NCI-H526 (cell line): Measurements from ENCODE around the gene NAA80.
"Not testable (repeated sequence)": the region's sequence is repeated elsewhere in the genome, so short reads cannot be mapped to it uniquely, and the experiment has no call there.

Source experiments
- DNase-seq, 2 experiments: peaks; one replicate each; lab custom pipeline; 2025; lab: John Stamatoyannopoulos, UW

NAA80 gene

DNA sequence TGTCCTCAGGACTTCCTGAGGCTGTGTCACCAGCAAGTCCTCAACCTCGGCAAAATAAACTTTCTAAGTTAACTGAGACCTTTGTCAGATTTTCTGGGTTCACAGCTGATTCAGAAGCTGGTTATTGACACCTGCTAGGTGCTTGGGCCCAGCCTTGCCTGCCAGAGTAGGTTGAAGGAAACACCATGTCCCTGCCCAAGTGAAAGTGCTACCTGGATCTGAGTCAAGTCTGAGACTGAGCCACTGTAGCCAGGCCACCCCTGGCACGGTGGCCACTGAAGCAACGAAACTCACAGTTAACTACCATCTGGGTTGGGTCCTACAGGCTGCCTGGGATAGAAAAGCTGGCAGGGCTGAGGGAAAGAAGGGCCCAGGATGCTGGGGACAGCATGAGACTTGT lies 15.1 kb upstream of the NAA80 start:
- DNase-seq, result no peak

DNA sequence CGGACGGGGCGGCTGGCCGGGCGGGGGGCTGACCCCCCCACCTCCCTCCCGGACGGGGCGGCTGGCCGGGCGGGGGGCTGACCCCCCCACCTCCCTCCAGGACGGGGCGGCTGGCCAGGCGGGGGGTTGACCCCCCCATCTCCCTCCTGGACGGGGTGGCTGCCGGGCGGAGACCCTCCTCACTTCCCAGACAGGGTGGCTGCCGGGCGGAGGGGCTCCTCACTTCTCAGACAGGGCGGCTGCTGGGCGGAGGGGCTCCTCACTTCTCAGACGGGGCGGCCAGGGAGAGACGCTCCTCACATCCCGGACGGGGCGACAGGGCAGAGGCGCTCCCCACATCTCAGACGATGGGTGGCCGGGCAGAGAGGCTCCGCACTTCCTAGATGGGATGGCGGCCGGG lies 12.8 kb upstream of the NAA80 start:
- not testable (repeated sequence) for DNase-seq

DNA sequence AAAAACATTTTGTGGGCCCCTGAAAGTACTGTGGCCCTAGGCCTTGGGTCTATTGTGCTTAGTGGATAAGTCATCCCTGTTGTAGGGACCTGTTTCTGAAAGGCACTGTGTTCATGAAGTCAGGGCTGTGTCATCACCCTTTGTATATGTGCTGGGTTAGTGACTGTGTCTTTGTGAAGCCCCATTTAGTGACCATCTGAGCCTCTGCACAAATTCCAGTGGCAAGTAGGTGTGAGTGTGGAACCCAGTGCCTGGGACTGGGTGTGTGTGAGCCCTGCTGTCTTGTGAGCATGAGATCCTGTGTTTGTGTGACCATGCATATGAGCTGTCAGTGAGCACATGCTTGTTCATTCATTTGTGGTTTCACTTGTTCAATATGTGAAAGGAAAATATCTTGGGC lies 5.4 kb upstream of the NAA80 start:
- DNase-seq, result no peak

DNA sequence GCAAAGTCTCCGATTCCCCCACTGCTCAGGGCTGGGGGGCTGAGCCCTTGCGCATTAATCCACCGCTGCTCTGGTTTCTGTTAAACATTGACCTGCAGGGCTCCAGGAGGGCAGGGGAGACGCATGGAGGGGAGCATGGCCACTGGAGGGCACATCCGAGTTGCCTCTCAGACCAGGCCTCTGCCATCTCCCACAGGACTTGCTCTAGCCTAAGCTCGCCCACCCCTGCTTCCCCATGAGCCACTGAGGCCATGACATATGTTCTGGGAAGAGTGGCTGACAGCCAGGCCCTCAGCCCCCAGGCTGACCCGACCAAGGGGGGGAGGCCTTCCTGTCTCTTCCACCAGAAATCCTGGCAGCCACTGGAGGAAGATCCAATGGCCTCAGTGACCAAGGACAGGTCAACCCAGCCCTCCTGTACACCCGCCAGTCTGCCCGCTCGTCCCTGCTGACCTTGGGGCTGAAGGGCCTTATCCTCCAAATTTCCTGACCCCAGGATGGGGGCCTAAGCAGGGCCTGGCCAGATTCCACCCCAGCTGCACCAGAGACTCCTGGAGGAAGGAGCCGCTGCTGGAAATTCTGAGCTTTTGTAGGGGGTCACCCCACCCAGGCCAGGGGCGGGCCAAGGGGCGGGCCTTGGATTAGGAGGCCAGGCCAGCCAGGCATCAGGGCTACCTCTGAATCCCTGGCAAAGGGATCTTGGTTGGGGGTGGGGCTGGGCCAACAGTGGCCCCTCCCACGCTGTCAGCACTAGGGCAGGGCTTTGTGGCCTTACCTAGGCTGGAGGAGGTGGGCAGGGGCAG lies 4.0 kb upstream of the NAA80 start, which contains the start of gene HYAL1:
TSS of gene HYAL1 (minus strand) at position 562 of the 803 bp plus-strand sequence. CDS start 618 bp downstream, outside the sequence.
- DNase-seq, result no peak

DNA sequence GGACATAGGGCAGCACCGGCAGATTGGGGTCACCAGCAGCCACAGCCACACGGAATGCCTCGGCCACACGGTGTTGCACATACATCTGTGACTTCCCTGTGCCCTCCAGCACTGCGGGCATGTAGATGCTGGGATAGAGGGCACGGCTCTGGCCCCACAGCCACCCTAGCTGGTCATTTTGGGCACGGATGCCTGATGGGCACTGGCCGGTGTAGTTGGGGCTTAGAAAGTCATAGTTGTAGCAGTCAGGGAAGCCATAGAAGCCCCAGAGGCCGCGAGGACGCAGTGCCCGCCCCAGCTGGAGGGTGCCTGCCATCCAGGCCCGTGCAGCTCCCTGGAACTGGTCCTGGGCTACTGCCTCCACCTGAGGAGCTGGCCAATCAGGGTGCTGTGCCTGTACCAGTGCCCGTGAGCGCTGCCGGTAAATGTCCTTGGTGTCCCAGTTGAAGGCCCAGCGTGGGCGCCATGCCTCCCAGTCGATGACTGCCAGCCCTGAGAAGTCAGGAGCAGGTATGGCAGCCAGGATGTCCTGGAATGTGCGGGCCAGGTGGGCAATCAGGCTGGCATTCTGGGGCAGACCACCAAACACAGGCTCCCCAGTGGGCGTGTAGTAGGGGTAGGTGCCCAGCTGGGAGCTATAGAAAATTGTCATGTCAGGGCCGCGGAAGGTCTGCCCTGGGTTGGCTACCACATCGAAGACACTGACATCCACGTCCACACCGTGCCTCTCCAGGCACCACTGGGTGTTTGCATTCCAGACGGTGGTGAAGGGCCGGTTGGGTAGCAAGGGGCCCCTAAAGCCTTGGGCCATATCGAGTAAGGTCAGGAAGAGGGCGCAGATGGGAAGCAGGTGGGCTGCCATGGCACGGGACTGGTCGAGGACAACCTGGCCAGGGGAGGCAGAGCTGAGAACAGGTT lies 3.1 kb upstream of the NAA80 start:
- DNase-seq, result no peak

DNA sequence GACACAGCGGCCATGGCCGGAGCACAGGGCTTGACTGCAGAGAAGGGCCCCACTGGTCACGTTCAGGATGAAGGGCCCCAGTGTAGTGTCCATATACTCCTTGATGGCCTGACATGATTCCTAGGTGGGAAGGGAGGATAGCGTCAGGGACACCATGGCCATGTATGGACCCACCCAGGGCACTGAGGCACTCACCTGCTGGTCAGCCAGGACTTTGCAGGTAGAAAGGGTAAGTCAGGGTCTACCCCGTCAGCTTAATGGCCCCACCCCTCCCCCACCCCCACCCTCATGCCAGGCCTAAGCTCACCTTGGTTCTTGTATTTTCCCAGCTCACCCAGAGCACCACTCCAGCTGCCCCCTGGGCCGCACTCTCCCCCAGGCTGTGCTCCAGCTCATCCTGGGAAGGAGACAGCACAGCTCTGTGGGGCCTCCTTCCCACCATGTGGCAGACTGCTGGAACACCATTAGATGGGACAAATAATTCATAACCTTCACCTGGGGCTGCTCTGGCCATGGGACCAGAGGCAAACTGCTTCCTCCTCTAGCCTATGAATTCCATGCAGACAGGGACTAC lies 1.6 kb upstream of the NAA80 start:
- DNase-seq, result no peak

DNA sequence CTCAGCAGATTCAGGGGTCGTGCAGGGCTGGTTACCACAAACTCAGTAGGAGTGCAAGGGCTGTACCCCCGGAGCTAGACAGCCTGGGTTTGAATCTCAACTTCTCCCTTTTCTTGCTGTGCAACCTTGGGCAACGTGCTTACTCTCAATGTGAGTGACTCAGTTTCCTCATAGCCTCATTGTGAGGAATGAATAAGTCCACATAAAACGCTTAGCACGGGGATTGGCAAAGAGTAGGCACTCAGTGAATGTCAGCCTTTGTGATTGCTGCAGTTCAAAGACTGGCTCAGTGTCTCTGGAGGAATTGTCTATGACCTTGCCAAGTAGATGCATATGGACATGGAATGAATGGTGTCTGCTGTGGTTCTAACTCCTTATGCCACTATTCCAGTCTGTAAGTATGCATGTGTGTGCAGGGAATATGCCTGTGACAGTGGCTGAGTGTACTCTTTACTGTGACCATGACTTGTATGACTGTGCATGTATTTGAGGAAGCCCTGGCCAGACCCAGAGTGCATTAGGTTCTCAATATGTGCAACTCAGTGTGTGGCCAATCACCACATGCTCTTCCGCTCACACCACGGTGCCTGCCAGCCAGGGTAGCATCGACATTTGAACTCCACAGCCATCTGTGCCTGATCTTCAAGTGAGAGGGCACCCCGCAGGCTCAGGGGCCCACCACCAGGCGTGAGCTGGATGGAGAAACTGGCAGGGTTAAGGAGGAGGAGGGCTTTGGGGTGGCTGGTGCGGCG lies 900 bp upstream of the NAA80 start:
- DNase-seq, result no peak

DNA sequence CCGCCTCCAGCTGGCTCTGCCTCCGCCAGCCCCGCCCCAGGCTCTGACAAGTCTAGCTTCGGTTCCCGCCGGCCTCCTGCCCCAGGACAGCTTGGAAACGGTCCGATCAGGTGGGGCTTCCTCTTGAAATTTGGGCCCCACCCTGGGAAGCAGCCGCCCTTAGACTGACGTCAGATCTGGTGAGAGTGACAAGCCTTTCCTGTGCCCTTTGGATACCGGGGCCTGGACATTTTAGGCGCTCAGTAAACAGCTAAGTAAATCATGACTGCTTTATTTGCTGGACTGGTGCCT lies 378 bp upstream of the NAA80 start:
- DNase-seq, result no peak

DNA sequence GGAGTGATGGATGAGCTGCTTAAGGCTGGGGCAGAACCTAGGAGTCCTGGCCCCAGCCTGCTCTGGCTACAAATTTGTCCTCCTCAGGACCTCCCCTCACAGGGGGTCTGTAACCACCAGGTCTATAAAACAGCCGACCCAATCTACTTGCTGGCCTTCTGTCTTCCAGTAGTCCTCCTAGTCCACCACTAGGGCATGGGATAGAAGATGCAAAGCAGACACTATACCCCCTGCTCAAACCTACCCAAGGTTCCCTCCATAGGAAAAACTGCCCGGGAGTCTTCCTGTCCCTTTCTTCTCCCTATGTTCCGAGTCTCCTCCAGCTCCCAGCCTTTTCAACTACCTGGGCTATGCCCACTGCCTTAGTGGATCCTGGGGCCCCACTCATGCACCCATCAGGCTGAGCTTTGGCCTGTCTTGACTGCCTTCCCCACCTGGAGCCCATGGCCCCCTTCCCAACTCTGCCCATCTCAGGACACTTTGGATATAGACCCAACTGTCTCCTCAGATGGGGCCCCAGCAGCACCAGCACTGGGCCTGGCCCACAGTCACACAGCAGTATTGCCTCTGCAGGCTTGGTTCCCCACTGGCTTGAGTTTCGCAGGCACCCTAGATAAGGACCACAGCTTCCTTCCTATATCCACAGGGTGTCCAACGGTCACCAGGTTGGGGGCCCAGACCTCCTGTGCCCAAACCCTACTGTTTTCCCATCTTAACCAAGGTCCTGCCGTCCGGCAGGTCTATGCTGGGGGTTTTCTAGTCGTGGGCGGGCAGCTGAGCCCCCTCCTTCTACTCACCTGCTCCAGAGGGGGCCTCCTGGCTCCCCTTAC lies 1.1 kb downstream of the NAA80 start:
- DNase-seq, result peak in 1 of 2 experiments; percentile 31

DNA sequence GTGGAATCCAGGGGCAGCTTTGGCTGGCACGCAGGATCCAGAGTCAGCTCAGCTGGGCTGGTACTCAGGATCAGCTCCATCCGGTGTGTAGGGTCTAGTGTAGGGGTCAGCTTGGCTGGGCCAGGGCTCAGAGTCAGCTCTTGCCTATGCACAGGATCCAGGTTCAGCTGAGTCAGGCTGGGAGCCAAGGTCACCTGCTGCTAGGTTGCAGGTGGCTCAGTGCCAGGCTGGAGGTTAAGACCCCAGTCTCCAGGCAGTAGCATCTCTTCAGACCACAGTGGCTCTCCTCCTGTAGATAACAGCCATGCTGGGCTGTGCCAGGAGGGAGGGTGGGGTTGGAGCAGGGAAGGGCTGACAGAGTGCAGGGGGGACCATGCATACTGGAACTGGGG lies 1.8 kb downstream of the NAA80 start:
- no peak for DNase-seq

DNA sequence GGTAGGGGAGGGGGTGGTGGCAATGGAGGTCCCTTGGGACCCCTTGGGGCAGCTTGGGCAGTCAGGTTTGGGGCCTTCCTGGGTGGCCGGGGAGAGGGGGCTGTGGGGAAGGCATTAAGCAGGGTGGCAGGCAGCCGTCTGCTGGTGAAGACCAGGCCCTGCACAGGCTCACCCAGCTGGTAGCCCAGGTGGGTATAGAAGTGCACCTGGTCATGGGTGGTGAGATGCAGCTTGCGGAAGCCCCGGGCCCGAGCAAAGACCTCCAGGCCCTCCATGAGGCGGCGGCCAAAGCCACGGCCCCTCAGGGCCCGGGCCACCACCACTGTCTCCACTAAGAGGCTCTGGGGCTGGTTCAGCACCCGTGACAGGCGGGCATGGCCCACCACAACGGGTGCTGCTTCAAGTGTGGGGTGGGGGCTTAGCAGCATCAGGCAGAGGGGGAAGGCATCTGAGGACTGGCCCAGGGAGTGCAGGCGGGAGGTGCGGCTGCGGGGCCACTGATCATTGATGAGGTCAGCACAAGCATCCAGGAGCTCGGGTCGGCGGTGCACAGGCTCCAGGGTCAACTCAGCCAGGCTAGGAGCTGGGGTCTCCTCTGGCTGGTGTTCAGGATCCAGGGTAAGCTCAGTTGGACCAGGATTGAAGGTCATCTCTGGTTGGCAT lies 2.4 kb downstream of the NAA80 start:
- no peak for DNase-seq

DNA sequence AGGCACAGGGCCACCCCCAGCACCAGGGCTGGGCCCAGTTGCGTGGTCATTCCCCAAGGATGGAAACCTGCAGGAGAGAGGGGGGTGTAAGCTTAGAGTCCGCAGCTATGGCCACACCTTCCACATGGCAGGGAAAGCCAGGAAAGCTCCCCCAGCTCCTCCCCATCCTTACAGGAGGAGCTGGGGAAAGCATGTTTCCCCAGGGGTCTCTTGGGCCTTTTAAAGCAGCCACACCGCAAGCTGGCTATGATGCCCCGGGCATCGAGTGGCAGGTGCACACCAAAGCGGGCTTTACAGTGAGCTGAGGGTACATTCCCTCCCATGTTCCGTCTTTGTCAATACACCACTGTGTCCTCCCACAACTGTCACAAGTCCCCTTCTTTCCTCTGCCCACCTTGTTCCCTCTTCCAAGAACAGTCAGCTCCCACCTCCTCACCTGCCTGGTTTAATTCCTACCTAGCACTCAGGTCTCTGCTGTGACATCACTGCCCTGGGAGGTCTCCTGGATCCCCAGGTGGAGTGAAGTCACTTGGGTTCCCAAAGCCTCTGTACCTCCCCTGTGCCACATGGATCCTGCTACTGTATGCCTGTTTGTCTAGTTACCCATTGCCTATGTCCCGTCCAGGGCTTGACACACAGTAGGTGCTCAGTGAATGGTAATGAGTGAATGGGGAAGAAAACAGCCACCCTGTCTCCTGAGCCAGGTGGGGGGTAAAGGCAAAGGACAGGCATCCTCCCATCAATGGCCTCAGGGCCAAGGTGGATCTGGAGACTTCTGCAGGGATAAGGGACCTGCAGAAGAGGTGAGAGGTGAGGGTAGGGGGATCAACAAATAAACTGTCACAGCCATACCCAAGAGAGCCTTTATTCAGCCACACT lies 3.4 kb downstream of the NAA80 start:
- DNase-seq, result no peak

DNA sequence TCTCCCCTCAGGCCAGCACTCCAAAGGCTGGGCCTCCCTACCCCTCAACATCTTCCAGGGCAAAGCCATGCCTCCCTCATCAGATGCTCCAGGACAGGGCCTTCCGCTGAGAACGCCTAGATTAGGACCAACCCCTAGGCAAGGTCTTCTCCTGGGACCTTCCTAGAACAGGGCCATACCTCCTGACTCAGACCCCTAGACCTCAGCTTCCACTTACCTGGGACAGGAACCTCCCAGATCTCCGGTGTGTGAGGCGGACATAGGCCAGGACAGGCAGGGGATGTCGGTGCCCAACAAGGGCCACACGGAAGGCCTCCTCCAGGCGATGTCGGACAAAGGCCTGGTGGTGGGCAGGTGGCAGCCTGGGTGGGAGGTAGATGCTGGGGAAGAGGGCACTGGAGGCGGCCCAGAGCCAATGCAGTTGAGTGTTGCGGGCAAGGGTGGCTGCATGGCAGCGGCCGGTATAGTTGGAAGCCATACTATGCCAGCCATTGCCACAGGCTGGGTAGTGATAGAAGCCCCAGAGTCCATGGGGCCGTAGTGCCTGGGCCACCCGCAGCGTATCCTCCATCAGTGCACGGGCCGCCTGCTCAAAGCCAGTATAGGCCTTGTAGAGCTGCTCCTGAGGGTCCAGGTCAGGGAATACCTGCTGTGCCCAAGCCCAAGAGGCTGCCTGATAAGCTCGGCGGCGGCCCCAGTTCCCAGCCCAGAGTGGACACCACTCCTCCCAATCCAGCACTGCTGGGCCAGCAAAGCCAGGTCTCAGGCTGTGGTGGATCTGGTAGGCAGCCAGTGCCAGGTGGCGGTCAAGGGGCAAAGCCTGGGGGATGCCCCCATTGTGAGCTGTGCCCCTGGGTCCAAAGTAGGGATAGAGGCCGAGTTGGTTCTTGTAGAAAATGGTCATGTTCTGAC lies 4.5 kb downstream of the NAA80 start:
- no peak for DNase-seq

DNA sequence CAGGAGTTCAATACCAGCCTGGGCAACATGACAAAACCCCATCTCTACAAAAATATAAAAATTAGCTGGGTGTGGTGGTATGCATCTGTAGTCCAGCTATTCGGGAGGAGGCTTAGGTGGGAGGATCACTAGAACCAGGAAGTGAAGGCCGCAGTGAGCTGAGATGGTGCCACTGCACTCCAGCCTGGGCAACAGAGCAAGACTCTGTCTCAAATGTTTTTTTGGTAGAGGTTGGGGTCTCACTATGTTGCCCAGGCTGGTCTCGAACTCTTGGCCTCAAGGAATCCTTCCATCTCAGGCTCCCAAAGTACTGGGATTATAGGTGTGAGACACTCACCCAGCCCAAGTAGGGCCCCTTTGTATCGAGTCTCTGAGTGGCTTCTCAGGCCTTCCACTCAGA lies 5.1 kb downstream of the NAA80 start:
- DNase-seq, result no peak

DNA sequence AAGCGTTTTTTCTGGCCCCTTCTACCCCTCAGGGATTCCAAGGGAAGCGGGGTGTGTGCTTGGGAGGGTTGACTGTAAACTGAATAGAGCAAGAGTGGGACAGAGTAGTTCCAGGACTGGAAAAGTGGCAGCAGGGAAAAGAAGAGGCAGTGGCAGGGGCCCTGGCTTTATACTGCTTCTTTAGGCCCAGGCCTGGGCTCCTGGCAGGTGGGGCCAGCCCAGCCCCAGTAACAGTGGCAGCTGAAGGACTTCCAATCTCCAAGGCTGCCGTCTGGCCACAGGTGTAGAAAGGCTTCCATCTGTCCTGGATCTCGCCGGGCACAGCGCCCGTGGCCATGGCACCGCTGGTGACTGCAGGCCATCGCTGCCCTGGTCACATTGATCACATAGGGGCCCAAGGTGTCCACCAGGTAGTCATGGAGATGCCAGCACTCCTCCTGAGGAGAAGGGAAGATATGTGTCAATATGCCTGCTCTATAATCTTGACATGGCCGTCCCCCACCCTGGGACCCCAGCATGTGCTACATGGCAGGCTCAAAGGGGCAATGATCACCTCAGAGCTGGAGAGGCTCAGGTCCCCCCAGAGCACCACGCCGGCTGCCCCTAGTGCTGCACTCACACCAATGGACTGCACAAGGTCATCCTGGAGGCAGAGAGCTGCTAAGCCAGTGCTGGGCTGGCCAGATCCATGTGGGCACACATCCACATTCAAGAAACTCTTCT lies 6.0 kb downstream of the NAA80 start:
- no peak for DNase-seq

DNA sequence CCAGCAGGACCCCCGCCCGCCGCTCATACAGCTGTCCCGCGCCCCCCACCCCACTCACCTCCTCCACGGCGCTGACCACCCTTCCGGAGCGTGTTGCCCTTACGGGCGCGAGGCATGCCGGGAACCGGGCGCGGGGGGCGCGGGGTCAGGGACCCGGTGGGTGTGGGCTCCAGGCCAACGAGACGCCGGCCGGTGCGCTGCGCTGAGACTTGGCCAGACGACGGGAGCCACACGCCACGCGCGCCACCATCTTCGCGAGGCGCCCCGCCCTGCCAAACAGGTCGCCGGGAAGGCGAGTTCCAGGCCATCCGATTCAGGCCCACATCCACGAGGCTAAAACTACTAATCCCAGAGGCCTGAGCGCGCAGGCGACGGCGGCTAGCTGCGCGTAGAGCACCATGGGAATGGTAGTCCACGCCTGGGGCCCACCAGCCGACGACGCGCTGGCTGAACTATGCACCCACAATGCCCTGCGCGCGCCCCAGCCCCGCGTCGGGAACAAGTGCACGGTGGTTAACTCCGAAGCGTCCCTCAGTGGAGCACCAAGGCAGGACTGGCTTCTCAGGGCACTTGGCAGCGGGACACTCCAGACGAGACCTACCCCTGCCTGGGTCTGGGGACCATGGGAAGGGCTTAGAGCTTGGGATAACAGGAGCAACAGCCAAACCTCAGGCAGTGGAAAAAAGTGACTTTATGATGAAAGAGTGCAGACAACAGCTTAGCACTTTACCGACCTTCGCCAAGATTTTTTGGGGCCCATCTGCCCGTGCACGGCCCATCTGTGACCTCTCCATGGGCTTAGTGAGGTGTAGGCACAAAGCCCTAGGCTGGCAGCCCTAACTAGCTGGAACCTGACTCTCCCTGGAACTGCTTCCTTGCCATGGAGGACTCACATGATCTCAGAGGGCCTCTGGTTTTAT lies 6.8 kb downstream of the NAA80 start, which contains the start of gene IFRD2:
TSS of gene IFRD2 (minus strand) at position 271 of the 920 bp plus-strand sequence. CDS start at position 116, 155 bp downstream.
- peak; percentile 89 to 98 for DNase-seq
